Stimulated activated CD4-positive, alpha-beta T cell treated with anti-CD3 and anti-CD28 coated beads, Interleukin-2, amount 100 ng/mL, for 4 hours (primary cell): ENCODE data around the gene DLL1.
"Not testable (repeated sequence)": the region's sequence is repeated elsewhere in the genome, so short reads cannot be mapped to it uniquely, and the experiment has no call there.

Experiments used
- DNase-seq: peaks from one replicate; pipeline ENCODE4 v3.0.0-alpha.2; 2020; ENCODE audit warnings: low read depth

Gene DLL1, protein sequence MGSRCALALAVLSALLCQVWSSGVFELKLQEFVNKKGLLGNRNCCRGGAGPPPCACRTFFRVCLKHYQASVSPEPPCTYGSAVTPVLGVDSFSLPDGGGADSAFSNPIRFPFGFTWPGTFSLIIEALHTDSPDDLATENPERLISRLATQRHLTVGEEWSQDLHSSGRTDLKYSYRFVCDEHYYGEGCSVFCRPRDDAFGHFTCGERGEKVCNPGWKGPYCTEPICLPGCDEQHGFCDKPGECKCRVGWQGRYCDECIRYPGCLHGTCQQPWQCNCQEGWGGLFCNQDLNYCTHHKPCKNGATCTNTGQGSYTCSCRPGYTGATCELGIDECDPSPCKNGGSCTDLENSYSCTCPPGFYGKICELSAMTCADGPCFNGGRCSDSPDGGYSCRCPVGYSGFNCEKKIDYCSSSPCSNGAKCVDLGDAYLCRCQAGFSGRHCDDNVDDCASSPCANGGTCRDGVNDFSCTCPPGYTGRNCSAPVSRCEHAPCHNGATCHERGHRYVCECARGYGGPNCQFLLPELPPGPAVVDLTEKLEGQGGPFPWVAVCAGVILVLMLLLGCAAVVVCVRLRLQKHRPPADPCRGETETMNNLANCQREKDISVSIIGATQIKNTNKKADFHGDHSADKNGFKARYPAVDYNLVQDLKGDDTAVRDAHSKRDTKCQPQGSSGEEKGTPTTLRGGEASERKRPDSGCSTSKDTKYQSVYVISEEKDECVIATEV

DNA sequence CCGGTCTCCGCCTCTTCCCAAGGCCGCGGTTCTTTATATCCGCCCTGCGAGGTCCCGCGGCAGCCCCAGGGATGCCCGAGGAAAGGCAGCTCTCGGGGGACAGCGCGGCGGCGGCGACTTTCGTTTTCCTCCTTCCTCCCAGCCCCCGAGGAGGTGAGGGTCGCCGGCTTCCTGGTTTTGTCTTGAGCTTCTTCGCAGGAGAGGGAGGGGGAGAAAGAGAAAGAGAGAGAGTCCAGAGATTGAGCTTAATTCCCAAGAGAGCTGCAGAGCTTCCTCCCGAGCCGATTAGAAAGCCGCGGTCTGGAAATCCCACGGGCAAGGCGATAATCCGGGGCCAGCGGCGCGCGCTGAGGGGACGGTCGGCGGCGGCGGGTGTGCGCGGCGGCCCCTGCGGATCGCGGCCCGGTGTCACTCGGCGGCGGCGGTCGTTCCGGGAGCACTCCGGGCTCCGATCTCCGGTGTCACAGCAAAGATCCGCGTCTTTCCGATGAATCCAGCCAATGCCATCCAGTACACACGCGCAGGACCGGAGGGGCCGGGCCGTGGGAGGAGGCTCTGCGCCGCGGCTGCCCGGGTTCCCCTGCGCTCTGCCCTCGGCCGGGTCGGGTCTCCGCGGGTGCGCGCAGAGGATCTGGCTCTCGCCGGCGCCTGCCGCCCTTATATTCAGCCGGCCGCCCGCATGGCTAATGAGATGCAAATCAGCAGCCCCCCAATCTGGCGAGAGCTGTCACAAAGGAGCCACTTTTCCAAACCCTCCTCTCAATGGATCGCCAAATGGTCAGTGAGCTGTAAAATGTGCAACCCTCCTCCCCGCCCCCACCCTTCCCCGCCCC, at the start of gene DLL1:
DLL1 (minus strand) TSS at position 783 of the 833 bp plus-strand sequence. CDS start 939 bp downstream, outside the sequence.
- DNase-seq: no peak

DNA sequence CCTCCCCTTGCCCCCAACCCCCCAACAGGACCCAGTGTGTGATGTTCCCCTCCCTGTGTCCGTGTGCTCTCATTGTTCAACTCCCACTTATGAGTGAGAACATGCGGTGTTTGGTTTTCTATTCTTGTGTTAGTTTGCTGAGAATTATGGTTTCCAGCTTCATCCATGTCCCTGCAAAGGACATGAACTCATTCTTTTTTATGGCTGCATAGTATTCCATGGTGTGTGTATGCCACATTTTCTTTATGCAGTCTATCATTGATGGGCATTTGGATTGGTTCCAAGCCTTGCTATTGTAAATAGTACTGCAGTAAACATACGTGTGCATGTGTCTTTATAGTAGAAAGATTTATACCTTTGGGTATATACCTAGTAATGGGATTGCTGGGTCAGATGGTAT, 44.3 kb upstream of the DLL1 start:
- not testable (repeated sequence) for DNase-seq

DNA sequence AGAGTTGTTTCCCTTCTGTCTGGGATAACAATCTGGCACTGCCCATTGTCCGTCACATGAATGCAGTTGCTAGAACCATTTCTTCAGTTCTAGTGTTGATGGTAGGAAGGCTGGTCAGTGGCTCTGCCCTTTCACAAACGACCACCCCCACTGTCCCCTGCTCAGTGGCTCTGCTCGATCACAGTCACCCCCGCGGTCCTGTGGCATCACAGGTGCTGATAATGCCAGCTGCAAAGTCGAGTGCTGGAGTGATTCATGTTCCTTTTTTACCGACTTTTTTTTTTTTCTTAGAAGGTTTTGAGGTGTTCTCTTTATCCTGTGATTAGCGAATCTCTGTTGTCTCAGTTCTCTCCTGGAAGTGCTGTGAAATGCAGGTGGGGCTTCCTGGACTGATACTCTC, 38.4 kb upstream of the DLL1 start:
- no peak for DNase-seq

DNA sequence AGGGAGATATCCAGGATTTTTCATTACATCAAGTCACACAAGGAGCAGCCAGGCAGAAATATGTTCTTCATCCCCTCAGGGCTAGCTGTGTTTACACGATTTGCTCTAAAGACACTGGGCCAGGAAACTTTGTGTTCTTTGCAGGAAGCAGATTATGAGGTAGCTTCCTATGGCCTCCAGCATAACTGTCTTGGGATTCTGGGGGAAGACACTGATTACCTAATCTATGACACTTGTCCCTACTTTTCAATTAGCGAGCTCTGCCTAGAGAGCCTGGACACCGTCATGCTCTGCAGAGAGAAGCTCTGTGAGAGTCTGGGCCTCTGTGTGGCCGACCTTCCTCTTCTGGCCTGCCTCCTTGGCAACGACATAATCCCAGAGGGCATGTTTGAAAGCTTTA, 26.8 kb upstream of the DLL1 start:
- no peak for DNase-seq

DNA sequence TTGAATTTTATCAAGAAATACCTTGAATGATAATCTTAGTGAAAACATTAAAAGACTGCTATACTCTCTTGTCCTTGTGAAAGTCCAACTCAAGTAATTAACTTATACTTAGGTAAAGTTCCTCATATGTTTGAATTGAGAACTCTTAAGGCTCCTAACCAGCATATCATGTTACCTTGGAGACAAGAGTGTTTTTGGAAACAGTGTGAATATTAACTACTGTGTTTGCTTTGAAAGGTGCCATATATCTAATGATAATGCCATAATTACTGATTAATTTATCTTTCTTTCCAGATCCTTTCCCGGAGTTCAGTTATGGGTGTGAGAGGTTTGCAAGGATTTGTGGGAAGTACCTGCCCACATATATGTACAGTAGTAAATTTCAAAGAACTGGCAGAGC, 26.2 kb upstream of the DLL1 start:
- DNase-seq: no peak

DNA sequence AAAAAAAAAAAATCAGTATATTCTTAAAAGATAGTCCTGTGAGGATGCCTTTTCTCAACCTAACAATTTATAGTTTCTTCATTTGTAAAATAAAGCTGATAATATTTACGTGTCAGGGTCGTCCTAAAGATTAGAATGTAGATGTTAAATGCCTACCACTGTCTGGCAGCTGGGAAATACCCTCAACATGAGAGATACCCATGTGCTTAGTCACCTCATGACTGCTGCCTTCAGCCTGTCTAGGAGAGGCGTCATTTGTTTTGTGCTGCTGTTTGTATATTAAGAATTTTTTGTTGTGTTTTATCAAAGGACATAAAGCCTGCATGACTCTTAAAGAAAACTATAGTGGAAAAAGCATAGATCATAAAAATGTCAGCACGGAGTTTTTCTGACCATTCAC, 25.2 kb upstream of the DLL1 start:
- DNase-seq: no peak

DNA sequence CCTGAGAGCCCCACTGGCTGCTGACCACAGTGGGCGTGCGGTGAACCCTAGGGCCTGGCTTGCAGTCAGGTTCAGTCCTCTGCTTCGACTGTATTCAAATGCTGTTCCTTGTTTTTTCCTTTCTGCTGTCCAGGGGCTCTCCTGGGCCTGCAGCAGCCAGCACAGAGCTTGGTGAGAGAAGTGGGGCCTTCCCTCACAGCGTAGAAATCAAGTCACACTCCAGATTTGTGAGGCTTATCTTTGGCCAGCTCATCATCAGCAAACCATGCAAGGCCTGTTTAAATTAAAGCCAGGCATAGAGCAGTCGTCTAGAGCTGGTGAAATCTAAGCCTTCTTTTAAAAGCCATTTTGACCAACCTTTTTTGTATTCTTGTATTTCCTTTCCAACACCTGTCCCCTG, 24.1 kb upstream of the DLL1 start:
- DNase-seq: no peak

DNA sequence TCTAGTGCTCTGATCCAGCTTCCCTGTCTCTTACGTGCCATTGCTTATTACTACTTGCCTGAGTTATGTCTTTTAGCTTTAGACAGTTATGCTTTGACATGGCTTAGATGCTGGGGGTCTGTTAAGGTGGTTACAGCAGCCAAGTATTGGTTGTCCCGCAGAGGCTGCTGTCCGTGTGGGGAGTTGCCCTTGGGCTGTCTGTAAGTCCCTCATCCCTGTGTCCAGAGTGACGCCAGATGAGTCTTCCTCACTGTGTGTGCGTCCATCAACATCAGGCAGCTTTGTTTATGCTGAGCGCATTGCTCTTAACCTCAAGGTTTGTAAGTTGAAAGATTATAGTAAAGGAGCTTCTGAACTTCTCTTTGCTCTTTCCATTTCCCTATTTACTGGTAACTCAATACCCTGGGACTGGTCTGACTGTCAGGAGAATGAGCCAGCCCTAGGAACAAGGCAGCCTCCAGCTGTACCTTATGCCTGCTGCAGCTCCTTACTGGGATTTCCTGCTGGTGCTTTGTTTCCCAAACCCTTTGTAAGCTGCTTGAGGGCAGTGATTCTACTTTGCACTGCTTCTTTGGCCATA, 22.9 kb upstream of the DLL1 start:
- DNase-seq: no peak

DNA sequence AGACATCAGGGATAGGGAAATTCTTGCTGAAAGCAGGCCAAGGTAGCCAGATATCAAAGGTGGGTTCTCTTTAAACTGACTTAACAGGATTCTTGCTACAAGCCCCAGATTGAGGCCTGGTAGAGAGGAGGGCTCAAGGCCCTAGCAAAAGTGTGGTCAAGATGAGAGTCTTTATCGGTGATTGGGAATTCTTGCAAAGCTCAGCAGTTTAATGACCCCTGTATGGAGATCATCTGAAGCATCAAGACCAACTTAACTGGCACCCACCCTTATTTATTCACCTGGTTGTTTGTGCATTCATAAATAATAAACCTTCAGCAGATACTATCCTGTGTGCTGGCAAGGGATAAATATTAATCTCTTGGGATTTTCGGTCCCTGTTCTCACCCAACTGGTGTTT, 22.0 kb upstream of the DLL1 start:
- DNase-seq: no peak

DNA sequence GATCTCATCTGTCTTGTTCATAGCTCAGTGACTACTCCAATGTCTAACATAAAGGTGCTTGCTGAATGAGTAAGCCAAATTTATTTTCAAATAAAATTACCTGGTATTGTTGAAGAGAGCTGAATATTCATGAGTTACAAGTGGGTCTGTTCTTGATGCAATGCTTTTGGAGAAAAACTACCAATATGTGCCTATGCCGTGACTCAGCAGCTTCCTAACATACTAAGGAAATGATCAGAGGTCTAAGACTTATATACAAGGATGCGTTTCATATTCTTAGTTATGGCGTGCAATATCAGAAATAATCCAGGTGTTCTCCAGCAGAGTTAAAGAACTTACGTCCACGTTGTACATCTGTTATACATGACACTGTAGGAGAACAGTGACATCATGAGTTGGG, 20.8 kb upstream of the DLL1 start:
- no peak for DNase-seq

DNA sequence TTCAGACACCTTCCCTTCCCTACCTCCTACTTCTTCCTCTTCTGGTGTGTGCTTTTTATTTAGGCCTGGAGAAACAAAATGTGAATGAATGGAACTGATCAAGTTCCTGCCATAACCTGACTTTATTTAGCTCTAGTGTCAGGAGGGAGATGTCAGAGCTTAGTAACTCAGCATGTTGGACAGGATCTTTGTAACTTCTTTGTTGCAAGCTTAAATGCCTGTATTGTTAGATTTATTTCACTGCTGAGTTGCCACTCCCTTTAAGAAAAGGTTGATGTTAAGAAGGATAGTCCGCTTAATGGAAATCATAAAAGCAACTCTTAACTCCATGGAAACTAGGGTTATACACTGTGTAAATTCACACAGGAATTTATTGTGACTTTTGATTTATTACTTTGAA, 17.9 kb upstream of the DLL1 start:
- DNase-seq: no peak

DNA sequence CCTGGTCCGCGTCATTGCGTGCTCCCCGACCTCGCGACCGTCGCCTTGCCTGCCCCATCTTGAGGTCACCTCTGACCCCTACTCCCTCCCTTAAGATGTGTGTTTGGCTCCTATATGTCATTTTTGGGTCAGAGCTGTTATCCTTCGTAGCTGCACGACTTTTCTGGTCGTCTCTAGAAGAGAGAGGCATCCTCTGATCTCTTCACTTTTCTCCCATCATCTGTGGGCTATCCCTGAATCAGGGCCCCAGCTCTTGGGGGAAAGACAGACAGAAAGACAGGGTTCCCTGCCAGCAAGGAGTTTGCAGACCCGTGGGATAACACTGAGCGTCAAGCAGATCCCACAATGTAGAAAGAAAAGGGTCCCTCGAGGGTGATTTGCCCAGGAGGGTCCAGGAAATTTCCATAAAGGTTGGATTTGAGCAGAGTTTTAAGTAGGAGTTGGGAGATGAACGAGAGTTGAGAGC, 16.2 kb upstream of the DLL1 start:
- DNase-seq: no peak

DNA sequence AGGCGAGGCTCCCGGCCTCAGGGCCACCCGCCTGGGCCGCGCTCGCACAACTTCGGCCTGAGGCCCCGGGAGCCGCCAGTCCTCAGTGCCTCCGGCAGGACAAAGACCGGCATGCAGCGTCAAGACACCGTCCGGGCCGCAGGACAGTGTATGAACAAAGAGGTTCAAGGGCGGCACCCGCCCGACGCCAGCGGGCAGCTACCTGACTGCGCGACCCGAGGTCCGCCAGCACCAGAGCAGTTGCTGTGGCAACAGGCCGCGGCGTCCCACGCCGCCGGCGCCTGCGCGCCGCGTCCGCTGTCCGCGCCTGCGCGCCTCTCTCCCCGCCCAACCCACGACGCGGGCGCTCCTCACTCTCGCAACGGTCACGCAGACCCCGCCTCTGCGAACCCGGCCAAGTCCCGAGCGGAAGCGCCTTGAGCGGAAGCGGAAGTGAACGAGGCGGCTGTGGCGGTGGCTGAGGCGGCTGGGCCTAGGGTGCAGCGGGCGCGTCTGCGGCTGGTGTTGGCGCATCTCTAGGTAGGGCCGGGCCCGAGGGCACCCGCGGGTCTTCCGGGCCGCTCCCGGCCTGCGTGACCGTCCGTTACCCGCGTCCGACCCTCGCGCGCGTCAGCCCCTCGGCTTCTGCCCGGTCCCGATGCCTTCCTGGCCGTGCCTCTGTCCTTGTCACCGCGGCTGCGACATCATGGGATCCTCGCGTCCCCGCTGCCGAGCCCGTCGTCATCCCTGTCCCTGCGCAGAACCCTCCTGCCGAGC, 15.6 kb upstream of the DLL1 start, which contains the start of gene FAM120B:
FAM120B (plus strand) TSS at position 435 of the 756 bp plus-strand sequence. CDS start 10,633 bp downstream, outside the sequence.
- peak; percentile 93 for DNase-seq

DNA sequence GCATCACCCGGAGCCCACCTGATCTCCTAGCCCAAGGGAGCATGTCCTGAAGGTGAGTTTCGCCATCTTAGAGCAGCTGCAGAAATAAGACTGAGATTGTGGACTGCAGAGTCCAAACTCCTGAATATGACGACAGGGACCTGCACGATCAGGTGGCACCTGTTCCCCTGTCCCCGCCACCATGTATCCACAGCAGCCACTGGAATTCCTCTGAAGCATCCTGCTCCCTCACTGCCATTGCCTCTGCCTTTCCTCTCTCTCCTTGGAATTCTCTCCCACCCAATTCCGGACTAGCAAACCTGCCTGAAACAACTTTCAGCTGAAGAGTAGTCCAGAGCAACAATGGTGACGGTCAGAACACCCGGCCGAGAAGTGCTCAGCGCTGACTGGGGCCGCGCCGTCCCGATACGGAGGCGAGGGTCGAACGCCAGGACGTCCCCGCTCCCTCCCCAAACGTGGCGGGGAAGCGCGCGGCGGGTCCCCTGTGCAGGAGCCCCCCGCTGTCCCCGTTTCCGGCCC, 15.0 kb upstream of the DLL1 start:
- no peak for DNase-seq

DNA sequence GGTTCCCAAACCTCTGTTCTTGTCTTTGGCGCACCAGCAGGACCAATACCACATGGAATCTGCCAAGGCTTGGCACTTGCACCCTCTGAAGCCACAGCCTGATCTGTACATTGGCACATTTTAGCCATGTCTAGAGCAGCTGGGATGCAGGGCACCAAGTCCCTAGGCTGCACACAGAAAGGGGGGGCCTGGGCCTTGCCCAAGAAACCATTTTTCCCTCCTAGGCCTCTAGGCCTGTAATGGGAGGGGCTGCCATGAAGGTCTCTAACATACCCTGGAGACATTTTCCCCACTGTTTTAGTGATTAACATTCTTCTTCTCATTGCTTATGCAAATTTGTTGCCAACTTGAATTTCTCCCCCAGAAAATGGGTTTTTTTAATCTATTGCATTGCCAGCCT, 10.3 kb upstream of the DLL1 start:
- no peak for DNase-seq

DNA sequence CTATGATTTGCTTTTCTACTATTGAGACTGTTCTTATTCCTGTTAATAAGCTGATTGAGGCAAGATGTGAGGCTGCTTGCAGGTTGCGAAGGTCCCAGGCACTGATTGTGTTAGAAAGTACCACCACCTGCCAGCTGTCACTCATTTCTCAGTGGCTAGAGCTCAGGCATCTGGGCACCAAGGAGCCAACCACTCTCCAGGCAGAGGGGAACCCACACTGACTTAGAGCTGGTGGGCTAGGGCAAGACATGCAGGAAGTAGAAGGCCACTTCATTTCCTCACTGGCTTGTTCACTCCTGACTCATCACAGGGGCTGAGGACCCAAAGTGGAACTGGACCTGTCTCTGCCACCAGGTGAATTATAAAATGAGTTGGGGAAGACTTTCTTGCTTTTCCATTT, 7.8 kb upstream of the DLL1 start:
- DNase-seq: no peak

DNA sequence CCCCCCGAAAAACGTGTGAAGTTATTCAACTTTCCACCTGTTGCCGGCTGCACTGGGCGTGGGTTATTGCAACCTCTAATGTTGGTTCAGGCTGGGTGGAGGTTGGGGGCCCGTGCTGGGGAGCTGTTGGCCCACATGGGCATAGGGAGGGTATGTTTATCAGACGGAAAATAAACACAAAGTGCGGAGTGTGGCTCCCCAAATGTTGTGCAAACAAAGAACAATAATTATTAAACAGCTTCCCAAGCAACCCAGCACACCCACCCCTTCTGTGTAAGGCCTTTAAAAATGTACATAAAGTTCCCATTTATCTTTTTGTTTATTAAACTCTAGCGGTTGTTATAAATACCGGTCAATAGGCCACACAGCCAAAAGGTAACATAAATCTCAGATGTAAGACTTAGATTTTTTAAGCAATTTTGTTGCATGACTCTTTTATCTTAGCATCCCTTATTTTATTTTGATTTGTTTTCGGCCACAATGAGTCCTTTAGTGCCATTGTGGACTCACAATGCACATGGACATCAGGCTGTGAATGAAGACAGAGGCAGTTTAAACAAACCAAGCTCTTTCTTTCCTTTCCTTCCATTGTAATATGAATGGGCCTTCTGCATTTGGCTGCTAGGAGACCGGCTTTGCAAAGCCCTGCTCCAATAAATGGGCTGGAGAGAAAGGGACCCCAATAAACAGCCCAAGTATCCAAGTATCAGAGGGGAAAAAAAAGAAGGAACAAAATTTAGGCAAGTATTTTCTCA, 6.9 kb upstream of the DLL1 start:
- no peak for DNase-seq

DNA sequence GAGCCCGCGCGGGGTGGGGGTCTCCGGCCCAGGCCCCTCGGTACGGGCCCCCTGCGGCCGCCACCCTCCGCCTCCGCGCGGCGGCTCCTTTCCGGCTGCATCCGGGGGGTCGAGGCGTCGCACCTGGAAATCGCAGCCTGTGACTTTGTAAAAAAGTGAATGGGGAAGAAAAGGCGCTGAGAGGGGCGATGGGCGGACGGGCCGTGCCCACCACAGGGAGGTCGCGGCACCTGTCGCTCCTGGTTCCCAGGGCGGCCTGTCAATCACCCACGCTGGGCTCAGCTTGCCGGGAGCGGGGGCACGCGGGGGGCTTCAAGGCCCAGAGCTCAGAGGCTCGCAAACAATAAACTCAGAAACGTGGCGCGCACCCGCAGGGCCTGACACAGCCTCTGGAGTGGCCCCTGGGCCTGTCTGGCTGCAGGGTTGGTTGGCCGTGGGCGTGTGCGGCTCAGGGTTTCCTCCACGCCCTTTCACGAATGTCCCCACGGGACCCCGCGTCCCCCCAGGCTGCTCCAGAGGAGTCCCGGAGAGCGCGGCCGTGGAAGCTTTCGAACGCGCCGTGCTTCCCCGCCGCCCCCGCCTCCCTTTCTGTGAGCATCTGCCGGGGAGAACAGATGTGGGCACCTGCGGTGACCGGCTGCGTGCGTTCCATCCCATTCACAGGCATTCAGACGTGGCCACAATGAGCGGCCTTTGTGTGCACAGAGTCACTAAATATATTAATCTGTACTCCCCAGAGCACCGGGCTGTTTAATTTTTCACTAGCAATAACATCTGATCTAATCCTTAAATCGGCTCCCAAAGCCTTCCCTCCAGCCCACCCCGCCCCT, 6.1 kb upstream of the DLL1 start:
- no peak for DNase-seq

DNA sequence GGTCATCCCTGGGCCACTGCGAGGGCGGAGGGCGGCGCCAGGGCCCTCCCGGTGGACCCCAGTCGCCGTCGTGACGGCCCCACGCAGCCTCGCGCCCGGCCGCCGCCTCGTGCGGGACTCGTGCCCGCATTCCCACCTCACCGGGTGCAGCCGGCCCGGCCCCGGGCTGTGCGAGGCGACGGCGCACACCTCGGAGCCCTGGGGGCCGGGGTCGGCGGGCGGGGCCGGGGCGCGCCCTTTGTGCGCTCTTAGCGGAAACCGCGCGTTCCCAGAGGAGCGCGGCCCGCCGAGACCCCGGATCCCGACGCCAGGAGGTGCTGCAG, 5.5 kb upstream of the DLL1 start:
- no peak for DNase-seq
